ENCODE measurements around the gene JAK1. TPM values are rescaled to one million over a fixed set of nuclear protein-coding genes. Genes with fewer than 3 reads are reported as not detected.

The JAK1 gene
- total RNA-seq, 4 donors from 2014 or later, result 132 to 166 (median 161) TPM

- Histone ChIP-seq H3K27ac (no peak overlapping the region), H3K36me3 (no peaks in the 10 kb centered on the region), H3K4me3 (no peak overlapping the region), H3K9me3 (no peaks in the 10 kb centered on the region), H3K4me1 (peaks cover 2 to 31% (median 2%) of the 10 kb centered on the region in 3 donors), H3K27me3 (no peaks in the 10 kb centered on the region)
- WGBS, 2 donors (ENCODE audit: low coverage in 1 of 2), result 25 to 70% methylated on average over 1 of the region's 1 CpG
- ATAC-seq, result no peak
- no peak for TF ChIP-seq EP300 (IDR thresholded peaks at IDR 0.05)
Observed at GRCh38 chr1:64903593-64903992, 62.8 kb downstream of the JAK1 start.

DNA sequence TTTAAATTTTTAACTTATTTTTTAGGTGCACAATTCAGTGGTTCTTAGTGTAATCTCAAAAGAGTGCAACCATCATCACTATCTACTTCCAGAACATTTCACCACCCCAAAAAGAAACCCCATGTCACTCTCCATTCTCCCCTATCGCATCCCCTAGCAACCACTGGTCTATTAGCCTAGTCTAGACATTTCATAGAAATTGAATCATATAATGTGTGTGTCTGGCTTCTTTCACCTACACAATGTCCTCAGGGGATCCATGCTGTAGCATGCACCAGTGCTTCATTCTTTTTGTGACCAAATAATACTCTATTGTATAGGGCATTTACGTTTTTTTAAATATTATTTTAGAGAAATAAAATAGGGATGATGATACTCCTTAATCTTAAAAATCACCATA lies 64.7 kb downstream of the JAK1 start:
- no peaks in the 10 kb centered on the region for H3K27me3 ChIP-seq
- 84 to 95% methylated on average over 2 of the region's 2 CpGs for WGBS, 2 donors (ENCODE audit: low coverage in 1 of 2)
- peaks cover 8 to 31% (median 10%) of the 10 kb centered on the region in 3 donors for H3K4me1 ChIP-seq
- H3K9me3 ChIP-seq, result no peaks in the 10 kb centered on the region
- H3K36me3 ChIP-seq, result no peaks in the 10 kb centered on the region
- ATAC-seq, result no peak
- H3K27ac ChIP-seq, result no peak overlapping the region
- H3K4me3 ChIP-seq, result no peak overlapping the region
- TF ChIP-seq CTCF (IDR thresholded peaks at IDR 0.05) (no peak), POLR2AphosphoS5 (IDR thresholded peaks at IDR 0.05) (no peak), POLR2A (IDR thresholded peaks at IDR 0.05) (no peak), EP300 (IDR thresholded peaks at IDR 0.05) (no peak)

DNA sequence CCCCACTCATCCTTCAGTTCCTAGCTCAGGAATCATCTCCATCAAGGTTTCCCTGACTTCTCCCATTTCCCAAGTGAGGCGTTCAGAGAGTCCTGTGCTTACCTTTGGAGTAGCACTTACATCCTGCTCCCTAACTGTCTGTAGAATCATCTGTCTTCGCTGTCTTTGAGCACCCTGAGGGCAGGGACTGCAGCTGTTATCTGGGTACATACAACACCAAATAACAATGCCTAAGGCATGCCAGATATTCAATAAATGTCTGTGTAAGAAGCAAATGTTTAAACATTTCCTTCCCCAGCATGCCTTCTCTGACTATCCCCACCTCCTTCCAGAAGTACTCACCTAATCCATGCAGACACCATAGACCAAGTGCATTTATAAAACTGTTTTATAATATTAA lies 65.4 kb downstream of the JAK1 start:
- Histone ChIP-seq H3K27me3 (no peaks in the 10 kb centered on the region), H3K36me3 (no peaks in the 10 kb centered on the region), H3K4me1 (peaks cover 8 to 33% (median 10%) of the 10 kb centered on the region in 3 donors), H3K9me3 (no peaks in the 10 kb centered on the region), H3K27ac (no peak overlapping the region), H3K4me3 (no peak overlapping the region)
- 100% methylated on average over 2 of the region's 2 CpGs for WGBS, 2 donors (ENCODE audit: low coverage in 1 of 2)
- no peak for ATAC-seq
- TF ChIP-seq POLR2AphosphoS5 (IDR thresholded peaks at IDR 0.05), result no peak
- TF ChIP-seq EP300 (IDR thresholded peaks at IDR 0.05), result no peak
- TF ChIP-seq CTCF (IDR thresholded peaks at IDR 0.05), result no peak
- TF ChIP-seq POLR2A (IDR thresholded peaks at IDR 0.05), result no peak

- TF ChIP-seq POLR2AphosphoS5 (IDR thresholded peaks at IDR 0.05), result peak; percentile 92
- no peak for TF ChIP-seq CTCF (IDR thresholded peaks at IDR 0.05)
- no peak for TF ChIP-seq POLR2A (IDR thresholded peaks at IDR 0.05)
- no peak for TF ChIP-seq EP300 (IDR thresholded peaks at IDR 0.05)
- Histone ChIP-seq H3K9me3 (no peaks in the 10 kb centered on the region), H3K4me3 (no peak overlapping the region), H3K27ac (peak overlapping the region; percentile 57 to 77 (median 72)), H3K36me3 (no peaks in the 10 kb centered on the region), H3K27me3 (no peaks in the 10 kb centered on the region), H3K4me1 (peaks cover 9 to 47% (median 12%) of the 10 kb centered on the region in 3 donors)
- WGBS, 2 donors (ENCODE audit: low coverage in 1 of 2), result 0% methylated on average over 1 to 3 of the region's 4 CpGs
- ATAC-seq, result peak; percentile 99
Observed at GRCh38 chr1:64898107-64898861, 68.1 kb downstream of the JAK1 start.

- Histone ChIP-seq H3K9me3 (no peaks in the 10 kb centered on the region), H3K4me1 (peaks cover 13 to 64% (median 23%) of the 10 kb centered on the region in 3 donors), H3K36me3 (no peaks in the 10 kb centered on the region), H3K27ac (no peak overlapping the region), H3K4me3 (no peak overlapping the region), H3K27me3 (no peaks in the 10 kb centered on the region)
- TF ChIP-seq POLR2A (IDR thresholded peaks at IDR 0.05) (no peak), CTCF (IDR thresholded peaks at IDR 0.05) (no peak), EP300 (IDR thresholded peaks at IDR 0.05) (no peak), POLR2AphosphoS5 (IDR thresholded peaks at IDR 0.05) (no peak)
- no peak for ATAC-seq
- WGBS, 2 donors (ENCODE audit: low coverage in 1 of 2), result 75% methylated on average over 8 of the region's 8 CpGs; no CpG with 5 or more reads in 1 of the 2 donors
Observed at GRCh38 chr1:64896551-64896950, 69.8 kb downstream of the JAK1 start.
